ENCODE measurements around the gene TSPAN4. TPM values are rescaled to one million over a fixed set of nuclear protein-coding genes. Genes with fewer than 3 reads are reported as not detected.
A peak's percentile ranks its signal among the peaks of the same experiment; 100 is the strongest.

TSPAN4 gene
- total RNA-seq, 2 experiments from 2014 or later, result 4.4 to 4.5 TPM

GRCh38 chr11:836274-836673 is 6.4 kb upstream of the TSPAN4 start:
- POLR2A ChIA-PET, result interaction anchor here (1.0 to 1.3 kb wide), 2 partner anchors 11 to 17 kb away, joined by 3 to 5 read pairs; no protein-coding TSS in a partner anchor

GRCh38 chr11:836700-837099 is 6.0 kb upstream of the TSPAN4 start:
- H3K27me3 Mint-ChIP-seq, result peaks cover 4% of the 10 kb centered on the region
- H3K9me3 Mint-ChIP-seq, result no peaks in the 10 kb centered on the region
- peaks cover 17% of the 10 kb centered on the region for H3K36me3 Mint-ChIP-seq (ENCODE audit: low read depth)
- POLR2A ChIA-PET, result interaction anchor here (1.0 to 1.3 kb wide), 2 partner anchors 11 to 17 kb away, joined by 3 to 5 read pairs; no protein-coding TSS in a partner anchor
- H3K4me1 Mint-ChIP-seq, result peaks cover 25% of the 10 kb centered on the region
- DNase-seq, result no peak
- H3K4me3 Mint-ChIP-seq, result no peak overlapping the region
- CTCF ChIA-PET, result no interaction called here
- H3K27ac Mint-ChIP-seq, result no peak overlapping the region

More at GRCh38 chr11:836274-836673, 6.4 kb upstream of the TSPAN4 start:
- Mint-ChIP-seq H3K27ac (no peak overlapping the region), H3K27me3 (peaks cover 8% of the 10 kb centered on the region), H3K36me3 (ENCODE audit: low read depth) (peaks cover 17% of the 10 kb centered on the region), H3K4me3 (no peak overlapping the region), H3K9me3 (no peaks in the 10 kb centered on the region), H3K4me1 (peaks cover 23% of the 10 kb centered on the region)
- no peak for DNase-seq
- CTCF ChIA-PET, result no interaction called here

GRCh38 chr11:837189-837989 is 5.3 kb upstream of the TSPAN4 start:
- Mint-ChIP-seq H3K4me3 (no peak overlapping the region), H3K9me3 (no peaks in the 10 kb centered on the region), H3K27me3 (no peaks in the 10 kb centered on the region), H3K36me3 (ENCODE audit: low read depth) (peaks cover 17% of the 10 kb centered on the region), H3K27ac (no peak overlapping the region), H3K4me1 (peaks cover 25% of the 10 kb centered on the region)
- DNase-seq, result no peak
- ChIA-PET CTCF (no interaction called here), POLR2A (interaction anchor here (1.0 to 1.3 kb wide), 2 partner anchors 12 to 18 kb away, joined by 3 to 5 read pairs; no protein-coding TSS in a partner anchor)

DNA sequence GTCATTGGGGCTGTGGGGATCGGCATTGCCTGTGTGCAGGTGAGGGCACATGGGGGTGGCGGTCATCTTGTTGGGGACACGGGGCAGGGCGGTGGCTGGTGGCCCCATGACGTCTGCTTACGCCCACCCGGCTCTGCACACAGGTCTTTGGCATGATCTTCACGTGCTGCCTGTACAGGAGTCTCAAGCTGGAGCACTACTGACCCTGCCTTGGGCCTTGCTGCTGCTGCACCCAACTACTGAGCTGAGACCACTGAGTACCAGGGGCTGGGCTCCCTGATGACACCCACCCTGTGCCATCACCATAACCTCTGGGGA is 4.7 kb upstream of the TSPAN4 start:
- CTCF ChIA-PET, result interaction anchor here (0.6 kb wide), 1 partner anchor 149 kb away, joined by 4 read pairs; no protein-coding TSS in a partner anchor
- no peaks in the 10 kb centered on the region for H3K27me3 Mint-ChIP-seq
- no peak overlapping the region for H3K4me3 Mint-ChIP-seq
- H3K4me1 Mint-ChIP-seq, result peaks cover 25% of the 10 kb centered on the region
- no peaks in the 10 kb centered on the region for H3K9me3 Mint-ChIP-seq
- POLR2A ChIA-PET, result no interaction called here
- no peak for DNase-seq
- H3K36me3 Mint-ChIP-seq (ENCODE audit: low read depth), result peaks cover 17% of the 10 kb centered on the region
- no peak overlapping the region for H3K27ac Mint-ChIP-seq

DNA sequence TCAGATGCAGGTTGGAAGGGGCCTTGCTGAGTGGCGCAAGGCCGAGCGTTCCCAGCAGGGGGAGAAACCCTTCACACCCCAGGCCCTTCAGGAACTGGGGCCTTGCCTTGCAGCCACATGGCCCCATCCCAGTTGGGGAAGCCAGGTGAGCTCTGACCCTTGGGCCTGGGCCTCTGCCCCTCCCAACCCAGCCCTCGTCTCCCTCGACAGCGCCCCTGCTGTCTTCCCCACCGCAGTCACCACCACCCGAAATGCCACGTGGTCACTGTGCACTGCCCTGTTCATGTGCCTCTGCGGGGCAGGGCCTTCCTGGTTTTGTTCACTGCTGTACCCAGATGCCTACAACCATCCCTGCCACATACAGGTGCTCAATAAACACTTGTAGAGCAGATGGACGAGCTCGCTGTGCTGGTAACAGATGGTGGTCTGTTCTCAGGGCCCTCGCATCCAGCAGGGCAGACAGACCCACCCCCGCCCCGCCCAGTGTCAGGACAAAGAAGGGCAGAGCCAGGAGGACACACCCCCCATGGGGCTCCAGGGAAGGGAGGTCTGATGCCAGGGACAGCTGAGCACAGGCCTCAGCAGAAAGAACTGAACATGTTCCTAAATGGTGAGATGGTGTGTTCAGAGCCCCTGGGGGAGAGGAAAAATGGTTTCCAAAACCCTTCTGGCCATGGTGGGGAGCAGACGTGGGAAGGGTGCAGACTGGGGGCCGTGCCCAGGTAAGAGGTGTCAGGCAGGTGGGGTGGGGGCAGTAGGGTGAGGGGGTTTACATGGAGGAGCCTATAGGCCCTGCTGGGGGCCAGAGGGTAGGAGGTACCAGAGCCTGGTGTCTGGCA is 4.0 kb upstream of the TSPAN4 start:
- peaks cover 17% of the 10 kb centered on the region for H3K36me3 Mint-ChIP-seq (ENCODE audit: low read depth)
- POLR2A ChIA-PET, result interaction anchor here (5.2 kb wide), 1 partner anchor 10 kb away, joined by 45 read pairs; the partner anchor contains the start of gene CRACR2B
- no peak overlapping the region for H3K27ac Mint-ChIP-seq
- no peak for DNase-seq
- peaks cover 29% of the 10 kb centered on the region for H3K4me1 Mint-ChIP-seq
- CTCF ChIA-PET, result interaction anchor here (0.6 kb wide), 1 partner anchor 150 kb away, joined by 4 read pairs; no protein-coding TSS in a partner anchor
- H3K4me3 Mint-ChIP-seq, result no peak overlapping the region
- H3K27me3 Mint-ChIP-seq, result no peaks in the 10 kb centered on the region
- H3K9me3 Mint-ChIP-seq, result no peaks in the 10 kb centered on the region

DNA sequence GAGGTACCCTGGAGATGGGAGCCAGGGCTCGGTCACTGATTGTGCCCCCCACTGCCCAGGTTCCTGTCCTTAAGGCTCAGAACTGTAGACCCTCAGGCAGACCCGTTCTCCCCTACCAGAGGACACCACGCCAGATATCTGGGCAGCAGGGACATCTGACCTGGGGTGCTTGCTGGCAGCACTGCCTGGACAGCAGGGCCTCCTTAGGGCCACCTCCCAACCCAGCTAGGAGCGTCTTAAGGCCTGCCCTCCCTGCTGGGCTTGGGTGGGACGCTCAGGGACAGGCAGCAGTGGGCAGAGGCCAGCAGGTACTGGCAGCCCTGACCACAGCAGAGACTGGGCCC is 3.4 kb upstream of the TSPAN4 start:
- Mint-ChIP-seq H3K27ac (no peak overlapping the region), H3K4me1 (peaks cover 27% of the 10 kb centered on the region), H3K27me3 (no peaks in the 10 kb centered on the region), H3K4me3 (no peak overlapping the region), H3K36me3 (ENCODE audit: low read depth) (peaks cover 17% of the 10 kb centered on the region), H3K9me3 (no peaks in the 10 kb centered on the region)
- ChIA-PET POLR2A (interaction anchor here (4.6 to 5.2 kb wide), 2 partner anchors 10 to 19 kb away, joined by 32 to 45 read pairs; partner anchors contain the start of genes CRACR2B and PNPLA2), CTCF (no interaction called here)
- DNase-seq, result no peak

DNA sequence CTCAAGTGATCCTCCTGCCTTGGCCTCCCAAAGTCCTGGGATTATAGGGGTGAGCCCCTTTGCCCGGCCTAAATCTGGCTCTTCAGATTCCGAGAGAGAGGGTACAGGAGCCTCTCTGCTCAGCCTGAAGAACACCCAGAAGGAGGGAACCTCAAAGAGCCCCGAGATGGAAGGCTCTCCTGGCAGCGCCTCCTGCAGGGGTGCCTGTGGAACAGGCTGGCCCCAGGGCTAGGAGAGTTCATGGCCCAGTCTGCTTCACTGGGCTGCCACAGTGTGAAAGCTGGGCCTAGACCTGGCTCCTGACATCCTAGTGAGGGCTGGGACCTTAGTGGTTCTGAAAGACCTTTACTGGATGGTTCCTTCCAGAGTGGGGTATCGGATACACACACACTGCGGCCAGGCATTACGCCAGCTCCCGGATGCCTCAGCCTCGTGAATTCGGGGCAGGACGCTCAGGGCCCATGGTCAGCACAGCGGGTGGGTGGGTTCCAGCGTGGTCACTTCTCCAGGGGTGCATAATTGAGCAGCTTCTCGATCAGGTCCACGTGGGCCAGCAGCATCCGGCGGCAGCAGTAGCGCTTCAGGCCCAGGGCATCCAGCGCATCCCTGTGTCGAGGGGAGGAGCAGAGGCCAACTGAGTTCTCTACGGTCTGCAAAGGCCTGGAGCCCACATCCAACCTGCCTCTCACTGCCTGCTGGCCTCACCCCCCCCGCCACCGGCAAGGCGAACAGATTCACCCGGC is 2.6 kb upstream of the TSPAN4 start:
- DNase-seq, result no peak
- H3K27ac Mint-ChIP-seq, result no peak overlapping the region
- peaks cover 26% of the 10 kb centered on the region for H3K4me1 Mint-ChIP-seq
- ChIA-PET POLR2A (interaction anchor here (1.2 to 5.2 kb wide), 5 partner anchors 11 to 31 kb away, joined by 4 to 45 read pairs (median 24); partner anchors contain the start of genes CRACR2B, PNPLA2 and RPLP2), CTCF (no interaction called here)
- peaks cover 17% of the 10 kb centered on the region for H3K36me3 Mint-ChIP-seq (ENCODE audit: low read depth)
- no peaks in the 10 kb centered on the region for H3K27me3 Mint-ChIP-seq
- H3K4me3 Mint-ChIP-seq, result peak overlapping the region; percentile 83
- H3K9me3 Mint-ChIP-seq, result no peaks in the 10 kb centered on the region

GRCh38 chr11:841981-842369 is 677 bp upstream of the TSPAN4 start:
- ChIA-PET CTCF (interaction anchor here (1.1 kb wide), 1 partner anchor 36 kb away, joined by 3 read pairs; no protein-coding TSS in a partner anchor), POLR2A (interaction anchor here (0.6 to 5.2 kb wide), 9 partner anchors 9 to 65 kb away, joined by 3 to 45 read pairs (median 5); partner anchors contain the start of genes CD151, CRACR2B, GATD1 and PNPLA2)
- Mint-ChIP-seq H3K4me1 (peaks cover 26% of the 10 kb centered on the region), H3K9me3 (no peaks in the 10 kb centered on the region), H3K36me3 (ENCODE audit: low read depth) (peaks cover 17% of the 10 kb centered on the region), H3K27ac (peak overlapping the region; percentile 76), H3K27me3 (no peaks in the 10 kb centered on the region), H3K4me3 (peak overlapping the region; percentile 83)
- DNase-seq, result no peak

- Mint-ChIP-seq H3K9me3 (no peaks in the 10 kb centered on the region), H3K36me3 (ENCODE audit: low read depth) (peaks cover 13% of the 10 kb centered on the region), H3K4me1 (peaks cover 24% of the 10 kb centered on the region), H3K27ac (no peak overlapping the region), H3K27me3 (no peaks in the 10 kb centered on the region), H3K4me3 (peak overlapping the region; percentile 61)
- no peak for DNase-seq
- POLR2A ChIA-PET, result interaction anchor here (0.6 to 5.2 kb wide), 15 partner anchors 8 to 275 kb away, joined by 3 to 45 read pairs (median 4); partner anchors contain the start of genes CD151, CRACR2B, GATD1 and PNPLA2
- CTCF ChIA-PET, result interaction anchor here (1.2 to 1.4 kb wide), 3 partner anchors 12 to 86 kb away, joined by 3 to 4 read pairs (median 3); no protein-coding TSS in a partner anchor
Measured at GRCh38 chr11:843086-843734, 558 bp downstream of the TSPAN4 start.

DNA sequence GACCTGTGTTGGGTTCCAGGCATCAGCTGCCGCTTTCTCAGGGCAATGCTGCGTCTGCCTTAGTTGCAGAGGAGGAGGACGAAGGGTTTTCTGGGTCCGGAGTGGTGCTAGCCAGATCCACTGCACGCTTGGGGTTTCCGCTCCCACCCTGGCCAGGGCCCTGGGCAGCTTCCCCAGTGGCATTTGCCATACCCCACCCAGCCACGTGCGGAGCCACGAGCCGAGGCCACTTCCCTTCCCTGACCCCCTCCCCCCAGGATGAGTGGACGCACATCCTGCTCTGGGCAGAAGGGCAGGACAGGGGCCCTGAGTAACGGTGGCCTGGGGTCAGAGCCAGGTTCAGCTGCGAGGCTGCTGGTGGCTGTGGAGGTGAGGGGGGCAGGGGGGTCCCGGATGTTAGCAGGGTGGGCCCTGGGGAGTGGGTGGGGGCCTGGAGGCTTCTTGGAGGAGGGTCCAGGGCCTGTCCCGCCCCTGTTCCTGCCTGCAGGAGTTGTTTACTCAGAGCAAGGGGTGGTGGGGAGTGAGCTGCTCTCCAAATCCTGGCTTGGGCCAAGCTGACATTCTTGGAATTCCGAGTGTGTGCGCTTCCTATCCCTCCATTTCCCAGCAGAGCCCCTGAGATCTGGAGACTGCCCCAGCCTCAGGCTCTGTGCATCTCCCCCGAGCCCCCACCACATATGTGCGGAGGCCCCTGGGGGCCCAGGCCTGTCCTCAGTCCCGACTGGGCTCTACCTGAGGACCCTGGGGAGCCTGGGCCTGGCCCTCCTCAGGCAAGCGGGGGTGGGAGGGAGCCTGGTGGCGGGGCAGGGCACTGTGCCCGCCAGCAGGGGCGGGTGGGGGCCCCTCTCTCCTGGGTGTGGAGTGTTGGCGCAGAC is 1.4 kb downstream of the TSPAN4 start:
- POLR2A ChIA-PET, result interaction anchor here (1.1 to 5.2 kb wide), 6 partner anchors 11 to 268 kb away, joined by 3 to 45 read pairs (median 24); partner anchors contain the start of genes CD151, CRACR2B, PNPLA2 and RPLP2
- DNase-seq, result no peak
- H3K27ac Mint-ChIP-seq, result no peak overlapping the region

More for the DNA sequence above, 1.4 kb downstream of the TSPAN4 start:
- peaks cover 5% of the 10 kb centered on the region for H3K27me3 Mint-ChIP-seq
- no peaks in the 10 kb centered on the region for H3K9me3 Mint-ChIP-seq
- H3K4me1 Mint-ChIP-seq, result peaks cover 30% of the 10 kb centered on the region
- H3K36me3 Mint-ChIP-seq (ENCODE audit: low read depth), result peaks cover 7% of the 10 kb centered on the region
- peak overlapping the region; percentile 61 for H3K4me3 Mint-ChIP-seq
- CTCF ChIA-PET, result interaction anchor here (1.2 to 1.4 kb wide), 3 partner anchors 13 to 85 kb away, joined by 3 to 4 read pairs (median 3); no protein-coding TSS in a partner anchor

All from activated CD4-positive, alpha-beta memory T cell treated with anti-CD3 and anti-CD28 coated beads, Interleukin-2, amount 10 ng/mL, durations not matched to agents 7 days and 5 days (primary cell).